NOMO-1 treated with dmso at 0.1 percent for 144 hours (cell line): ENCODE data around the gene CCL27.
A peak's percentile ranks its signal among the peaks of the same experiment; 100 is the strongest.

Experiments
- DNase-seq: peaks from one replicate; lab custom pipeline; 2025; ENCODE audit not compliant: unreplicated experiment; lab: John Stamatoyannopoulos, UW

CCL27 gene

DNA sequence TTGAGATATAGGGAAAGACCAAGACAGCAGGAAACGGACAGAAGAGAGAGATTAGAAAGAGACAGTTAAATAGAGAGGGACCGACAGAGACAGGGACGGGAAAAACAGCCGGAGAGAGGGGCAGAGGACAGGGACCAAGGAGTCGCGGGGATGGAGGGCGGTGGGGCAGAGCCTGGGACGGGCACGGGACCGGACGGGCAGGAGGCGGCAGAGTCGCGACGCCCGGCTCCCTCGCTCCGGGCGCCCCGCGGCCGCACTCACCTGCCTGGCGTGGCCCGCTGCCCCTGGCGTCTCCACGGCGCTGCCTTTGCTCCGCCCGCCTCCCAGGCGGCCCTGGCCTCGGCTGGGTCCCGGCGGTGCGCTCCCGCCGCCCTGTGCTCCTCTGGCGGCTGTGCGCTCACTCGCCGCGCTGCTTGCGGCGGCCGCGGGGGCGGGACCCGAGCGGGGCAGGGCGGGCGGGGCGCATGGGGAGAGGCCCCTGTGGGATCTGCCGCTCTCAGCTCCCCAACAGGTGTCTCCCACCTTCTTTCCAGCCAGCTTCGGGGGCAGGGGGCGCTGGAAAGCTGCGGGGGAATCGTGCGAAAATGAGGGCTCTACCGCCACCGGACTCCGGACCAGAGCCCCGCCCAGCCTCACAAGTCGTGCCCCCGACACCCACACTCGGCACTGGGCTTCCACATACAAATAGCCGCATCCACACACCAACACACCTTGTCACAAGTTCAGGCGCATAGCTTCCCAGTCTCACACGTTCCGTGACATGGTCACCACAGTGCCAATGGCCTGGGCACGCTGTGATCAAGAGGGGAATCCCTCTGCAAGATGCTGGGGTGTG, 33.6 kb downstream of the CCL27 start, which contains the start of gene ARID3C:
ARID3C (minus strand) TSS at position 411 of the 835 bp plus-strand sequence. CDS start 1,052 bp downstream, outside the sequence.
- no peak for DNase-seq

DNA sequence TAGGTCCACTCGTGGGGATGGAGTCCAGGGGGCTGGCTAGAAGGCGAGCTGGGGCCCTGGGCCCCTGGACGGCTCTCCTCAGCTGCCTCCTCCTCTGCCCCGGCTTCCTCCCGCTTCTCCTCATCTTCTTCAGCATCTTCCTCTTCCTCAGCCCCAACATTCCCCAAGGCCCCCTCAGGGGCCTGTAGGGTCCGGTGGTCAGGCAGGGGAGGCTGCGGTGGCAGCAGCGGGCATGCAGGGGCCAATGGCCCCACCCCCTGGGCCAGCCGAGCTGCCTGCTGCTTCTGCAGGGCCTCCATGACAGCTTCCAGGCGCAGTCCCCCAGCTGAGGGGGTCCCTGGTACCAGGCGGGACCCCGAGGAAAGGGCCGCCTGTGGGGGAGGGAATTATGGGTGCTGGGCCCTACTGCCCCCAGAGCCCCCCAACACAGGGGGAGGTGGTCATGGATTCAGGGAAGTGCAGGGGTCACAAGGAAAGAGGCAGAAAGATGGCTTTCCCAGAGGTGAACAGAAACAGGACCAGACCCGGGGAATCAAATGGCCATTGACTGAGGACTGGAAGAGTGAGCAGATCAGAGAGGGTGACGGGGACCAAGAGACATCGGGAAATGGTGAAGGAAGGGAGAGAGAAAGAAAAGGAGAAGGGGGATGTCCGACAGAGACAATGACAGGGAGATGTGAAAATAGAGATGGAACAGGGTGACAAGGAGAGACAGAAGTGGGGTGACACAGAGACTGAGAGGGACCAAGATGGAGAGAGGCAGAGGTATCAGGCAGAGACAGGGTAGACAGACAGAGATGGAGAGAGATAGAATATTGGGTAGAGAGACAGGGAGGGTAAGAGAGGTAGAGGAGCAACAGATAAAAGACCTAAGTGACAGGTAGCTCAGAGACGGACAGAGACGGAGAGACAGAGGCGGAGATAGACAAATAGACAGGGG, 34.5 kb downstream of the CCL27 start:
- no peak for DNase-seq

DNA sequence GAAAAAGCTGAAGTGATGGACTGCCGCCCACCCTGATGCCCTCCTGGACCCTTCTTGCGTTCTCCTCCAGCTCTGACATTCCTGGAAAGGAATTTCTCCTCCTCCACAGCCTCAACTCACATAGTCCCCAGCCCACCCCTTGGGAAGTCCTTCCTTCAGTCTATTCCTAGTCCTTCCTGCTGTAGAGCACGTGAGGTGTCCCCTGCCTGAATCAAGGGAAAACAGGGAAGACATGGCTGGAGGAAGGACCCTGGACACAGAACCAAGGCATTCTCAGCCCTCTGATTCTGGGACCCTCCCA, 37.3 kb downstream of the CCL27 start:
- no peak for DNase-seq

DNA sequence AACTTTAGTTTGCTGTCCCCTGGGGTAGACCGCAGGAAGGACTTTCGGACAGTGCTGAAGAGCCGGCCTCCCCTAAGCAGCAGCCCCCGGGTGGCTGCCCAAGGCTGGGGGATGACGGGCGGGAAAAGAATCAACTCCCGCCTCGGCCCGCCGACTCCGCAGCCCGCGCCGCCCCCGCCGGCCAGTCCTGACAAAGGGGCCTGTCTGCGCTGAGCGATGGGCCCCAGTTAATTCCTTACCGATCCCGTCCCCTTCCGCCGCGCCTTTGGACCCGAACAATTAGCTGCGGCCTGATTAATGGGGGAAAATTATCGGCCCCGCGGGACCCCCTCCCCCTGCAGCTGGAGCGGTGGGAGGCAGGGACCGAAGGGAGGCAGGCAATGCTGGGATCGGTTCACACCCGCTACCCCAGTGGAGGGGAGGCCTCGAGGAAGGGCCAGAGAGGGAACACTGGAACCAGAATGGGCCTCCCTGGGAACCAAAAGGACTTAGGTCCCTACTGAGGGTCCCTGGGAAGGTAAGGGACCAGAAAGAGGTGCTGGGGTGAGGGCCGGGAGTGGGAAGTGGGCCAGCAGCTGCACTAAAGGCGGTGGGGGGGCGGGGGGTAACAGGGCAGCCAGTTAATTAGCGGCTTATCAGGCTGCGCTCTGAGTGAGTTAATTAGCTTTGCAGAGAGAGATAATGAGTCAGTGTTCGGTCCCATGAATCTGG, 37.8 kb downstream of the CCL27 start:
- no peak for DNase-seq

DNA sequence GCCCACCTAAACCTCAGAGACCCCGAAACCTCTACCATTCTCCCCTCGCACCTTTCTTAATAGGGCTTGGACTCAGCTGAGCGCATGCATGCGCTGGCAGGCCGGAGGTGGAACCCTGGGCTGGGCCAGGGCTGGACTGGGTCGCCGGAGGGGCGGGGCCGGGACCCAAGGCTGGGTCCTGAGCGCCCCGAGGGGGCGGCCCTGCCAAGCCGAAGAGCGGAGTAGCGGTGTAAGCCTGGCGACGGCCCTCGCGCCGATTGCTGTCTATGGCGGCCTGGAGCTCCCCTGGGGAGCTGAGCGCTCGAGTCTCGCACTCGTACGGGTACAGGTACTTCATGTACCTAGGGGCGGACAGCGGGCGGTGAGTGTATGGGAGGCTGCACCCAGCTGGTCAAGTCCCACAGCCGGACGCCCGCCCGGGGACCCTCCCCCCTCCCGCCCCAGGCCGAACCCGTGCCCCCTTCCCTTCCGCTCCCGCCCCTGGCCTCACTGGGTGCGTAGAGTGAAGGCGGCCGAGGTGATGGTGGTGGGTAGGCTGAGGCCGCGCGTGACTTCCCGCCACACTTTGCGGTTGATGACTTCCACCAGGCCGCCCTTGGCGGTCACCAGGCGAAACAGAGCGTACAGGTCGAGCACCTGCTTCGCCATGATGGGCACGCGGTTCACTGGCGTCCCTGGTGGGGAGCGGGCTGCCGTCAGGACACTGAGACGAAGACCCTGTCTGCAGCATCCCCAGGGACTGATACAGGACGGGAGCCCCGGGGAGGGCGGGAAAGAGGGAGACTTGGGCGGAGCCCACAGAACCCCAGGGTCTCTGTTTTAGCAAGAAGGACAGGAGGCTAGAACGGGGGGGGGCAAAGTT, 38.9 kb downstream of the CCL27 start:
- DNase-seq: no peak

DNA sequence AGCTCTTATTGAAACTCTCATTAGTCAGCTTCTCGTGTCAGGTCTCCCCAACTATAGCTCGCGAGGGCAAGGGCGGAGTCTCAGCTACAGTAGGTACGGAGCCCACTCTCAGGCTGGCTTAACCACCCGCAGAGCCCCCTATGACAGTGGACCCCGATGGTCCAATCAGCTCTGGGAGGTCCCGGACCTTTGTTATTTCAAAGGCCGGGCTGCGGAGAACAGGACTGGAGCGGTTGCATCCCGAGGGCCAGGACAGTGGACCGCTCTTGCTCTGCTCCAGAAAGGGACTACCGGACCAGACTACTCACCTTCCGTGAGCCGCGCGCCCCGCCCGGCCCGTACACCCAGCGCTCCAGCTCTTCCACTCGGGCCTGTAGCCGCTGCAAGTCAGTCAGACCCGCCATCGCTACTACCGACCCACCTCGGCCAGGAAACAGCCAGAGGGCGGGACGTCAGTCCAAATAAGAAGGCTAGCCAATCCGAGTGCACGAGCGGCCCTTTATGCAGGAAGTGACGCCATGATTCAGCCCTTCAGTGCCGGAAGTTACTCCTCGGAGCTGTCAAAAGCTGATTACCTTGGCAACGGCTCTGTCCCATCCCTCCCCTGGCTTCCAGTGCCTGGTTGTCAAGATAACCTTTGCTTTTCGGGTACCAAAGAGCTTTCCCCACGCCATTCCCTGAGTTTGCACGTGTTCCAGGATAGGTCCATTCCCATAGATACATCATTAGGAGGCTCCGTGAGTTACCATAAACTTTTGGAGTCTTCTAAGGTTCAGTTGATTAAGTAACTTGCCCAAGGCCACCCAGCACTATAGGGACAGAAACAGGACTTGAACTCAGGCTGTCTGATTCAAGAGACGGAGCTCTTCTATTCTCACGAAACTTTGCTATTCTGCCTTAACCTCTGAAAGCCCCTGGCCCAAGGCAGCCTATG, 42.1 kb downstream of the CCL27 start, which contains the start of gene DCTN3:
DCTN3 (minus strand) TSS at position 435 of the 934 bp plus-strand sequence; CDS start at position 404, 31 bp downstream.
- peak; percentile 96 for DNase-seq

DNA sequence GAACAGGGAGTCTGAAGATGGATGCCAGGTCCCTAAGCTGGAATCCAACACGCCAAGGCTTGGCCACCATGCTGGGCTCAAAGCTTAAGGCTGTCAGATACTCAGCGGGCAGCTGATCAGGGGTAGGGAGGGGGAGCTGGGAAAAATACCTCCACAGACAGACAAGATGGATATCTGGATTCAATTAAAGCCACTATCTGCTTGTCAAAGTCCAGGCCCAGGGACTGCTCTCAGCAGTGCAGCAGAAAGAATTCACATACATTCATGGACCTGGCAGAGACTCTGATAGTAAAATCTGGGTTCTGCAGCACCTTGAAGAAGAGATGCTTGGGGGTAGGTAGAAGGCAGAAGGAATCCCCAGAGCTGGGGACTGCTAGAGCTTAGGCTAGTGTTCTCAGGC, 47.3 kb downstream of the CCL27 start:
- no peak for DNase-seq

DNA sequence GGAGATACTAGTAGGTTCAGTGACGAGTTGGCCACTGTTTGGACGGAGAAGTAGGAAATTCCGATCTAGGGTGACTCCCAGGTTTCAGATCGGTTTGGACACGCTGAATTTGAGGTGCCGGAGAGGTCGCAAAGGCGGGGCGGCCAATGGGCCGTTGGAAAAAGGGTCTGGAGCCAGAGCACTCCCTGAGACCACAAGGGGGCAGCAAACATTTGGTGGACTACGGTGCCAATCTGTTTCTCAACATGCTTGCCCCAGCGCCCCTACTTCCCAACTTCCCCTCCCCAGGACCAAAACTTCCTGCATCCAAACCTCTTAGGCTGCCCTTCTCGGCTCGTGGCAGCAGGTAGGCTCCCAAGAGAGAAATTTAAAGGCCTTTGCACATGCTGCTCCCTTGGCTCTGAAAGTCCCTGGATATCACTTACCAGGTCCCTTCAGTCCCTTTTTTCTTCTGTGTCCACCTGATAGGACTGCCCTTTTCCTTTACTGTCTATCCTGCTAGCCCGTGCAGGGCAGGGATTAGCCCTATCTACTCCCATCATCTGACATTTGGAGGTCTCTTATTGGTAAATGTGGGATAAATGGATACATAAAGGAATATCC, 49.6 kb downstream of the CCL27 start:
- peak; percentile 73 for DNase-seq
